ENCODE data around the gene SDF2L1. TPM values are rescaled to one million over a fixed set of nuclear protein-coding genes. Genes with fewer than 3 reads are reported as not detected.
"Not testable (repeated sequence)": the region's sequence is repeated elsewhere in the genome, so short reads cannot be mapped to it uniquely, and the experiment has no call there.

Gene SDF2L1
- total RNA-seq, 1 donor: 18.3 TPM

DNA sequence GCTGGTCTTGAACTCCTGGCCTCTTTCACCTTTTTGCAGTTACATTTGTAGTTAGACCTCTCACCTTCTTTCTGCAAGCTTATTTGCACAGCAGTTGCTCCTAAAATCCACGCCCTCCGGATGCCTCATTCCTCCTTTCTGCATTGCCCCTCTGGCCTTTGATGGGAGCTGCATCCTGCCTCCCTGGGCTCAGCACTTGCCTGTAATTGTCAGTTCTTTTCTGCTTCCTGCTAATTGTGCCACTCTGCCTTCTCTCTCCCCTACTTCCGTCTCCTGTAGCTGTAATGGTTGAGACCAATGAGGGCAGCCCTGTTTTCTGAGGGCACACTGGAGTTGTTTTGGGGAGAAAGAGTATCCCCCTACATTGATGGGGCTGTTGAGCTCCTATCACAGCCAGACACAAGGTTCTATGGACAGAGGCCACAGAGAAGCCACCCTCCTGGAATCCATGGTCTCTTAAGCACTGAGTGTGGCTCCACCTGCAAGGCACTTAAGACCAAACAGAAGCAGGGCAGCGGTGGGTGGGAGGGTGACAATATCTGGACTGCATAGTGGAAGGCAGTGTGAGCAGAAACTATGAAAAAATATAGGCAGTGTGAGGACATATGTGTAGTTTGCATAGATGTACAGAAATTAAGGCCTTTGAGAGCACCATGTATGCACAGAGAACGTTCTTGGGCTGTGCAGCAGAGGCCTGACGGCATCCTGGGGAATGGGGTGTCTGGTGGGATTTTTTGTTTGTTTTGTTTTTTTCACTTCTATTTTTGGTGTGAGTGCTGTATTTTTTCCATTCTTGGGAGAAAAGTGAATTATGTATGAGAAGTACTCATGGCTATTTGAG lies 42.8 kb upstream of the SDF2L1 start:
- no peak overlapping the region for H3K4me3 ChIP-seq (ENCODE audit: low read depth, low read length)
- TF ChIP-seq, protein P1, sequence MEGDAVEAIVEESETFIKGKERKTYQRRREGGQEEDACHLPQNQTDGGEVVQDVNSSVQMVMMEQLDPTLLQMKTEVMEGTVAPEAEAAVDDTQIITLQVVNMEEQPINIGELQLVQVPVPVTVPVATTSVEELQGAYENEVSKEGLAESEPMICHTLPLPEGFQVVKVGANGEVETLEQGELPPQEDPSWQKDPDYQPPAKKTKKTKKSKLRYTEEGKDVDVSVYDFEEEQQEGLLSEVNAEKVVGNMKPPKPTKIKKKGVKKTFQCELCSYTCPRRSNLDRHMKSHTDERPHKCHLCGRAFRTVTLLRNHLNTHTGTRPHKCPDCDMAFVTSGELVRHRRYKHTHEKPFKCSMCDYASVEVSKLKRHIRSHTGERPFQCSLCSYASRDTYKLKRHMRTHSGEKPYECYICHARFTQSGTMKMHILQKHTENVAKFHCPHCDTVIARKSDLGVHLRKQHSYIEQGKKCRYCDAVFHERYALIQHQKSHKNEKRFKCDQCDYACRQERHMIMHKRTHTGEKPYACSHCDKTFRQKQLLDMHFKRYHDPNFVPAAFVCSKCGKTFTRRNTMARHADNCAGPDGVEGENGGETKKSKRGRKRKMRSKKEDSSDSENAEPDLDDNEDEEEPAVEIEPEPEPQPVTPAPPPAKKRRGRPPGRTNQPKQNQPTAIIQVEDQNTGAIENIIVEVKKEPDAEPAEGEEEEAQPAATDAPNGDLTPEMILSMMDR (IDR thresholded peaks at IDR 0.05; ENCODE audit: insufficient read depth, low read length): no peak
- DNase-seq (ENCODE audit: low read depth): no peak

DNA sequence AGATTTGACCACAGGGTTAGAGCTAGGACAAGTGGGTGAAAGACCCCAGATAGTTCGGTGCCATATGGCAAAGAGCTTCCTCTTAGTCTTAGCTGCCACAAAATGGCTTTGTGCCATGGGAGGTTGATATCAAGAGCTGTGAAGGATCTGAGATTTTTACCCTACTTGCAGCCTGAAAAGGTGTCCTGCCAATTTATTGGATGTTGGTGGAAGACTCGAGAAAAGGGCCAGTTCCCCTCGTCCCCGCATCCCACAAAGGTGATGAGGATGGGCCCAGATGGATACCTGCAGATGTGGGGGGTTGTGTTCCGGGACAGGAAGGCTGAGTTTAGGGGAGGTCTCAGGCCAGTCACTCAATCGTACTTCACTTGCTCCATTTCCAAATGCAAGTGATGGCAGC lies 39.5 kb upstream of the SDF2L1 start:
- DNase-seq (ENCODE audit: low read depth): no peak
- TF ChIP-seq, protein P1 (IDR thresholded peaks at IDR 0.05; ENCODE audit: insufficient read depth, low read length): no peak
- H3K4me3 ChIP-seq (ENCODE audit: low read depth, low read length): no peak overlapping the region

DNA sequence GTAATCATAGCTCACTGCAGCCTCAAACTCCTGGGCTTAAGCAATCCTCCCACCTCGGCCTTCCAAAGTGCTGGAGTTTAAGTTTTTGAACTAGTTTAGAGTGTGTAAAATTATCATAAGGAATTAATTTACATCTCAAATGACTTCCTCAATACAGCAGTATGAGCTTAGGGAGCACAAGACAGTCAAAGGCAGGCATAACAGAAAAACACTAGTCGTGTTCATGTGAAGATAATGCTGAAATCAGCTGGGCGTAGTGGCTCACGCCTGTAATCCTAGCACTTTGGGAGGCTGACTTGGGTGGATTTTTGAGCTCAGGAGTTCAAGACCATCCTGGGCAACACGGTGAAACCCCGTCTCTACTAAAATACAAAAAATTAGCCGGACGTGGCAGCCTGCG lies 38.1 kb upstream of the SDF2L1 start:
- TF ChIP-seq, protein P1 (IDR thresholded peaks at IDR 0.05; ENCODE audit: insufficient read depth, low read length): no peak
- no peak for DNase-seq (ENCODE audit: low read depth)
- H3K4me3 ChIP-seq (ENCODE audit: low read depth, low read length): no peak overlapping the region

DNA sequence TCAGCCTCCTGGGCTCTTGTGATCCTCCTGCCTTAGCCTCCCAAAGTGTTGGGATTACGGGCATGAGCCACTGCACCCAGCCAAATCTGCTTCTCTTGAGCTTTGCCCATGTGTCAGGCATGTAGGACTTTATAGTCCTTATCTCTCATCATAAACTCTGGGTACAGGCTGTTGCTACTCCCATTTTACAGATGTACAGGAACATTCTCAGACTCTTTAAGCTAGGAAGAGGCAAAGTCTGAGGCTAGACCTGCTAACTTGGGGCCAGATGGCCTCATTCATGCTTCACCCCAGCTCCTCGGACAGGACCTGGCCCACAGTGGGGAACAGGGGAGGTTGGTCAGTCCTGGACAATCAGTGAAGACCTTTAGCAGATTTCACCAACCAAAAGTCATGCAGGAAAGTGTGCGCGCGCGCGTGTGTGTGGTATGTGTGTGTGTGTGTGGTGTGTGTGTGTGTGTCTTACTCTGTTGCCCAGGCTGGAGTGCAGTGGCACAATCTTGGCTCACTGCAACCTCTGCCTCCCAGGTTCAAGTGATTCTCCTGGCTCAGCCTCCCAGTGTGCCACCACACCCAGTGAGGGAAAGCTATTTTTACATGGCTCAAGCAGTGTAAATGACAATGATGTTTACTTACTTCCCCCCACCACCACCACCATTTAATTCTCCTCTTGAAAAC lies 36.1 kb upstream of the SDF2L1 start:
- no peak overlapping the region for H3K4me3 ChIP-seq (ENCODE audit: low read depth, low read length)
- TF ChIP-seq, protein P1 (IDR thresholded peaks at IDR 0.05; ENCODE audit: insufficient read depth, low read length): no peak
- DNase-seq (ENCODE audit: low read depth): no peak

DNA sequence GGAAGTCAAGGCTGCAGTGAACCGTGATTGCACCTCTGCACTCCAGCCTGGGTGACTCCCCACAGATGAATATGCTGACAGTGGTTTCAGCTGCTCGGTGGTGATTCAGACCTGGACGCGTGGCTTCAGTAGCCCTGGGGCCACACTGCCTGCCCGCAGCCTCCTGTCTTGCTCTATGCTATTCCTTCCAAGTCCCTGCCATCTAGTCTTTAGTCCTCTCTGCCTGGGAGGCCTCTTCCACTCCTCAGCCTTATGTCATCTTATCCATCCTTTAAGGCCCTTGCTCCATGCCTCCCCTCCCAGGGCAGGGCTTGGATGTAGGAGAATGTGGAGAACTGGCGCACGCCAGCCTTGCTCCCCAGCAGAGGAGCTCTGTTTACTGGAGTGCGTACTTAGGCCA lies 35.3 kb upstream of the SDF2L1 start:
- no peak for DNase-seq (ENCODE audit: low read depth)

DNA sequence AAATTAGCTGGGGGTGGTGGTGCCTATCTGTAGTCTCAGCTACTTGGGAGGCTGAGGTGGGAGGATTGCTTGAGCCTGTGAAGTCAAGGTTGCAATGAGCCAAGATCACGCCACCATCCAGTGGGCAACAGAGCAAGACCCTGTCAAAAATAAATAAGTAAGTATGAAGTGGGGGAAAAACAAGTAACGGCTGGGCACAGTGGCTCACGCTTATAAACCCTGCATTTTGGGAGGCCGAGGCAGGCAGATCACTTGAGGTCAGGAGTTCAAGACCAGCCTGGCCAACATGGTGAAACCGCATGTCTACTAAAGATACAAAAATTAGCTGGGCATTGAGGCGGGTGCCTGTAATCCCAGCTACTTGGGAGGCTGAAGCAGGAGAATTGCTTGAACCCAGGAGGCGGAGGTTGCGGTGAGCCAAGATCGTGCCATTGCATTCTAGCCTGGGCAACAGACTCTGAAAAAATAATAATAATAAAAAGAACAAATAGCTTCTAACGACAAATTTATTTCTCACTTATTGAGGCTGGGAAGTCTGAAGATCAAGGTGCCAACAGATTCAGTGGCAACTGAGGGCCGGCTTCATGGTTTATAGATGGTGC lies 32.4 kb upstream of the SDF2L1 start:
- not testable (repeated sequence) for DNase-seq (ENCODE audit: low read depth); H3K4me3 ChIP-seq (ENCODE audit: low read depth, low read length)

More for the DNA sequence above, 35.3 kb upstream of the SDF2L1 start:
- no peak overlapping the region for H3K4me3 ChIP-seq (ENCODE audit: low read depth, low read length)
- TF ChIP-seq, protein P1 (IDR thresholded peaks at IDR 0.05; ENCODE audit: insufficient read depth, low read length): no peak
